Fibroblast of upper back skin (primary cell): ENCODE measurements around the gene FAM186B.
"Not testable (repeated sequence)": the region's sequence is repeated elsewhere in the genome, so short reads cannot be mapped to it uniquely, and the experiment has no call there.

Experiments
- DNase-seq: peaks from one replicate; pipeline ENCODE4 v3.0.0-alpha.2; 2013

Gene FAM186B, protein sequence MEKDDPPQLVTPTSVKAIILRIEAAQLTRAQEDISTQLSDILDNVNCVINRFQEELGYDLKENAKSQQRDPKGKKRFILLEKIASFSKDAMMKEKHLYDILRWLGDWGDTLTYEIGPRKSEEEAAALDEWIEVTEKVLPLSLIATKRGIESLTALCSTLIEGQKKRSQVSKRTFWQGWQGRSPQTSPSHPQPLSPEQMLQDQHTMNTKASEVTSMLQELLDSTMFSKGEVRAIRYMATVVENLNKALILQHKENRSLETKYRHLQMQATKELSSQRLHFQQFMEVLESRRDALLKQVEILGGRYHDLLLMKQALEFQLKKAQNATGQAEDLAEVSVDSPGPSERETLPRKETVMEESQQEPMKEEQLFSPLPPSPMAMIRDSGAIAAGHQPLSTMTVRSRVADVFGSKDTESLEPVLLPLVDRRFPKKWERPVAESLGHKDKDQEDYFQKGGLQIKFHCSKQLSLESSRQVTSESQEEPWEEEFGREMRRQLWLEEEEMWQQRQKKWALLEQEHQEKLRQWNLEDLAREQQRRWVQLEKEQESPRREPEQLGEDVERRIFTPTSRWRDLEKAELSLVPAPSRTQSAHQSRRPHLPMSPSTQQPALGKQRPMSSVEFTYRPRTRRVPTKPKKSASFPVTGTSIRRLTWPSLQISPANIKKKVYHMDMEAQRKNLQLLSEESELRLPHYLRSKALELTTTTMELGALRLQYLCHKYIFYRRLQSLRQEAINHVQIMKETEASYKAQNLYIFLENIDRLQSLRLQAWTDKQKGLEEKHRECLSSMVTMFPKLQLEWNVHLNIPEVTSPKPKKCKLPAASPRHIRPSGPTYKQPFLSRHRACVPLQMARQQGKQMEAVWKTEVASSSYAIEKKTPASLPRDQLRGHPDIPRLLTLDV

DNA sequence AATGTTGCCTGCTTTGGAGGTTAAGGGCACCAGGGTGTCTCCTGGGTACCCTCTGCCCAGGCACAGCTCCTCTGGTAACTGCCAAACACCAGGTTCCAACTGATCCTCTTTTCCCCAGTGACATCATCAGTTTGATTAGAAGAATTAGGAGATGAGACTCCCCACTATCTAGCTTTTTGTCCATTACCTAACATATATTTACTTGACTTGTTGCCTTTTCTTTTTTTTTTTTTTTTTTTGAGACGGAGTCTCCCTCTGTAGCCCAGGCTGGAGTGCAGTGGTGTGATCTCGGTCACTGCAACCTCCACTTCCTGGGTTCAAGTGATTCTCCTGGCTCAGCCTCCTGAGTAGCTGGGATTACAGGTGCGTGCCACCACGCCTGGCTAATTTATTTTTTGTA, at the start of gene FAM186B:
Gene FAM186B, minus strand, starts transcription at position 101 of the 400 bp plus-strand sequence. CDS start 162 bp downstream, outside the sequence.
- DNase-seq, result not testable (repeated sequence)

DNA sequence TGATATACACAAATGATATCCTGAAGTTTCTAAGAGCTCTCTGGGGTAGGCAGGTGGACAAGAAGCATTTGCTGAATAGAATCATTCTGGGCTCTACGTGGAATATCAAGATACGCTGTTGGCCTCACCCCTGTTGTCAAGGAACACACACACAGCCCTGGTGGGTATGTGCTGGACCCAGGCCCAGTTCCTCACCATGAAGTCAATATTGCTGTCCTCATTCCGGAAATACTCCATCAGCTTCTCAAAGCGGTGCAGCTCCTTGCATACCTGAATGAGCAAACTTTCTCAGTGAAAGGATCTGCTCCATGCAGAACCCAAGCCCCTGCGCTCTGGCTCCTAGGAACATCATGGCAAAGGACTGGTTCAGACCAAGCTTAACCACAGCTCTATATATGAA, 49.3 kb upstream of the FAM186B start:
- no peak for DNase-seq

DNA sequence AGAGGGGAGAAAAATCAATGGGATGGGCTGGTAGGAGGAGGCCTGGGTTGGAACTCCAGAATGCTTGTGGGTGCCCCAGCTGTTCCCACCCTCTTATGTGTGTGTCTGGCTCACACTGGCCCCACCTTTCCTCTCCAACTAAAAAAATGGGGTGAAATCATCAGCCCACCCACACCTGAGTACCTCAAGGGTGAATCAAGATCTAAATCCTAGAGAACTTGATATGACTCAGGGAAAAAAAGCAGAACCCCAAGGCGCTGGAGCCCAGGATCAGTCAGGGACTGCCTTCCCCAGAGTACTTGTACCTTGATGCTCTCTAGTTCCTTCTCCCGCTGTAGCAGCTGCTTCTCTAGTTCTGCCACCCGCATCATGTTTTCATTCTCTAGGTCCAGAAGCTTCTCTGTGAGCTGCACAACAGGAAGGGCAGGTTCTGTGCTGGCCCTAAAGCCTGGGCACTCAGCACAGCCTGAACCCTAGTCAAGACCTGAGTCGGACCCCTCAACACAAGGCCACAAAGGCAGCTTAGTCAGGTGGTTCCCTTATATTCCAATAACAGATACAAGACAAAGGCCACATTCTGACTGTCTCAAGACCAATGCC, 47.6 kb upstream of the FAM186B start:
- DNase-seq, result no peak

DNA sequence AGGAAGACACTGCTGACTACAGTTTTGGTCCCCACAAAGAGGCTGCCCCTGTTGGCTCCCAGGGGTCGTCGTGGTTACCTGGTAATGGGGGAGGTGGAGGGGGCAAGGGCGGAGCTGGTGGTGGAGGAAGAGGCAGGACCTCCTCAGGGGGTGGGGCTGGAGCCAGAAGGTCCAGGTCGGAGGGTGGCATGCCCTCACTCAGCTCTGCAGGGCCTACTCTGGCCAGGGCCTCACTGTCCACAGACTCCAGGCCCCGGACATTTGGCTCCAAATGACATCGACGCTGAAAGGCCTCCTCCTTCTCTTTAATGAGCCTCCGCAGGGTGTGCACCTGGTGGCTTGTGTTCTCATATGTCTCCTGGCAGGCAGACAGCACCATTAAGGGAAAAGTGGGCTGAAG, 46.4 kb upstream of the FAM186B start:
- no peak for DNase-seq

DNA sequence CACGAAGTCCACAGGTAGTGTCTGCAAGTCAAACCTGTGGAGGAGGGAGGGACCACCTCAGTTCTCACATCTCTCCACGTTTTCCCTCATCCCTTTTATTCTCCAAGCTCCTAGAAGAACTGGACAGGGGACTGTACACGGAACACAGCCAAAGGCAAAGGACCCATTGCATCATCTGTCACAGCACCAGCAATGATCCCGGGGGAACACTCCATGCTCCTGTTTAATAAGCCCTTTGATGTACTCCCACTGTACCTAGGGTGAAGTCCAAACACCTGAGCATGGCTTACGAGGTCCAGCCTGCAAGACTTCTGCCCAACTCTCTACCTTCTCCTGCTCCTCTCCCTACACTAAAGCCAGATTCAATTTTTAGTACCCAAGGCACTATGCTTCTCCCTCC, 44.5 kb upstream of the FAM186B start:
- DNase-seq, result no peak

DNA sequence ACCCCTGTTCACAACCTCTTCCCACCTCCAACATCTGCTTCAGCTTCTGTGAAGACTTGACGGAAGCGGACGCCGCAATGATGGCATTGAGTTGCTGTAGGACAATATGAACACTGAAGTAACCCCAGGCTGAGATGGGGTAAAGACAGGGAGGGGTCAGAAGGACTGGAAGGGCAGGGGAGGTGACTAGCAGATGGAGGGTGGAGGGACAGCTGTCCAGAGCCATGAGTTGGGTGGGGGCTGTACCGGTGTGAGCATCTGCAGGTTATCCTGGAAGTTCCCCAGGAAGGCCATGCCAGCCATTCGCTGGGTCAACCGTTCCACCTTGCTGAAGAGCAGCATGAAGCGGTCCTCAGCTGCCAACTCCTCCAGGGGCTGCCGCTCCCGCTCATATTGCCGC, 44.0 kb upstream of the FAM186B start:
- no peak for DNase-seq

DNA sequence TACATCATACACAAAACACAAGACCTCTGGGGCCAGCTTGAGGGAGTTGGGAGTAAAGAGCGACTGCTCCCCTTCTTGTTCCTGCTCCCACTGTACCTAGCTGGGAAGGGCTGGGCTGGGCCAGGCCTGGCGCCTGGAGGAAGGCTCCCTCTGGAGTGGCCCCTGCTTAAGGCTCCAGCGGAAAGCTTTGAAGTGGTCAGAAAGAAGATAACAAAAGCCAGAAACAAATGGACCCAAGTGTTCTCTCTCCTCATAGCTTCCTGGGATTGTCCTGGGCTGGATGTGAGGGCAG, 43.2 kb upstream of the FAM186B start:
- DNase-seq, result no peak

DNA sequence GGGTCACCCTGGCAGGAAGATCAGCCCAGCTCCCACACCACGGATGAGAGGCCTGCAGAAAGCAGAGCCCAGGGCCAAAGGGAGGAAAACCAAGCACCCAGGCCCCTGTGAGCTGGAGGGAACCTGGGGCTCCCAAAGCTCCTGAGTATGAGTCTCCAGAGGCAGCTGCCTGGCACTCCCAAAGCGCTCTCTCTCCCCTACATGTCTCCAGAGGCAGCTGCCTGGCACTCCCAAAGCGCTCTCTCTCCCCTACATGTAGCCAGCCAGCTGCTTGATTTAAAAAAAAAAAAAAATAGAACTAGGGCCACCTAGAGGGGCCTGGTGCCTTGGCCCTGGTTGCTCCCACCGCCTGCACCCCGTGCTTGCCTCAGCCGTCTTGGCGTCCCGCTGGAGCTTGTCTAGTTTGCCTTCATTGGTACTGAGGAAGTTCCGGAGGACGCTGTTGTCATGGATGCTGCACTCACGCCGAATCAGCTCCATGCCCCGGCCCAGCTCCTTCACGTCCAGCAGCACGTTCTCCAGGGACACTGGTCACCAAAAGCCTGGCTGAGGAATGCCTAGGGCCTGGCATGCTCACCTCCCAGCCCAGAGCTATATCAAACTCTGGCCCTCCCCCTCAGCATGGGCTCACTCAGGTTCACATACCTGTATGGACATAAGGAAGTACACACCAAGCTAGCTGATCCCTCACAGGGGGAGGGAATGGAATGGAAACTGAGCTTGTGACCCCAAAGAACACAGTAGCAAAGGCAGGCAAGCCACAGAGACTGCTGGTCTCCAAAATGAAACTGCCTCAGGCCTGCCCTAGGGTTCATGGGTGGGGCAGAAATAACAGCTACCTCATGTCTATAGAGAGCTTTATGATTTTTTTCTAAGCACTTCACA, 42.6 kb upstream of the FAM186B start:
- DNase-seq, result no peak

DNA sequence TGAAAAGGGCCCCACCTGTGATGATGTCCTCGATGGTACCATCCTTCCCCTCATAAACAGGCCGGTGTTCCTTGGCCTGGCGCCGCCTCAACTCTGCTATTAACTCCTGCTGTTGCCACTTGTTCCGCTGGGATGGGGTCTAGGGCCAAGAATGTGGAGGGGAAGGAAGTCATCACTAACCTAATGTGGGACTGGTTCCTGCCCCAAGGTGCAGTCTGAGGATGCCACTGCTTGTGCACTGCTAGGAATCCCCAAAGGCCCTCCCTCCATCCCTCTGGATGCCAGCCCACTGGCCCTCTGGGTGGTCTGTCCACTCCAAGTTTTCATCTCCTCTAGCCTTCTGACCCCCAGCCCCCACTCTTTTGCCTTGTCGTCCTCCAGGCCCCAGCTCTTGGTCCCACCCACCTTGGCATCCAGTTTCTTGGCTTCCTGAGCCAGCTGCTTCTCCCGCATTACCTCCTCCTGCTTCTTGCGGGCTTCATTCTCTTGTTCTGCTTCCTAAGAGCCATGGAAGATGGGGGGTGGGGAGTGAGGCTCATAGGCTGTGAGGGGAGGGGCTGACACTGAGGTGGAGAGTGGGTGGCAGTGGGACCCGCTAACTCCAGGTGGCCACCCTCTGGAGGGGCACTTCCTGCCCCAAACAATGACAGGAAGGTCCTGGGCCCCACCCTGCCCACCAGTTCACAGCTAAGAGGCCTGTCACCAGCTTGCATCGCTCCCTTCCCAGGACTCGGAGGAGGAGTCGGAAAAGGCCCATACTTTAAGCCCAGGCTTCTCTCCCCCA, 41.6 kb upstream of the FAM186B start:
- no peak for DNase-seq

DNA sequence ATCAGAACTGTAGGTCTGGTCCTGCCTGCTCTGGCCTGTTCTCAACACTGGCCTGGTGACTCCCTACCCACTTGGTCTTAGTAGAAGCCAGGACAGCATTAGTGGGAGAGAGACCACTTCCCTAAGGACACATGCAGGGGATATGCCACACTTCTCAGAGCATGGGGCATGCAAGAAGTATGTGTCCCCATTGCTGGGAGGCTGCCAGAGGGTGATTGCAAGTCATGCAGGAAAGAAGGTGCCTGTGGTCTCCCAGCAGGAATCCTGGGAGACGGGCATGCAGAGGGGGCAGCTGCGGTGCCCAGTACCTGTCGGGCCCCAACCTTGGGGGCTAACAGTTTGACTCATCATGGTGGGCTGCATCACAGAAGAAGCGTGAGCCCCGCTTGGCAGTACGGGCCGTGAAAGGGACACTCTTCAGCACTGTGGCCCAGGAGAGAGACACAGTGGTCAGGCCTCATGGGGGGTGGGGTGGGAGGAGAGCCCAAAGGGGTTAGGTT, 40.9 kb upstream of the FAM186B start:
- no peak for DNase-seq

DNA sequence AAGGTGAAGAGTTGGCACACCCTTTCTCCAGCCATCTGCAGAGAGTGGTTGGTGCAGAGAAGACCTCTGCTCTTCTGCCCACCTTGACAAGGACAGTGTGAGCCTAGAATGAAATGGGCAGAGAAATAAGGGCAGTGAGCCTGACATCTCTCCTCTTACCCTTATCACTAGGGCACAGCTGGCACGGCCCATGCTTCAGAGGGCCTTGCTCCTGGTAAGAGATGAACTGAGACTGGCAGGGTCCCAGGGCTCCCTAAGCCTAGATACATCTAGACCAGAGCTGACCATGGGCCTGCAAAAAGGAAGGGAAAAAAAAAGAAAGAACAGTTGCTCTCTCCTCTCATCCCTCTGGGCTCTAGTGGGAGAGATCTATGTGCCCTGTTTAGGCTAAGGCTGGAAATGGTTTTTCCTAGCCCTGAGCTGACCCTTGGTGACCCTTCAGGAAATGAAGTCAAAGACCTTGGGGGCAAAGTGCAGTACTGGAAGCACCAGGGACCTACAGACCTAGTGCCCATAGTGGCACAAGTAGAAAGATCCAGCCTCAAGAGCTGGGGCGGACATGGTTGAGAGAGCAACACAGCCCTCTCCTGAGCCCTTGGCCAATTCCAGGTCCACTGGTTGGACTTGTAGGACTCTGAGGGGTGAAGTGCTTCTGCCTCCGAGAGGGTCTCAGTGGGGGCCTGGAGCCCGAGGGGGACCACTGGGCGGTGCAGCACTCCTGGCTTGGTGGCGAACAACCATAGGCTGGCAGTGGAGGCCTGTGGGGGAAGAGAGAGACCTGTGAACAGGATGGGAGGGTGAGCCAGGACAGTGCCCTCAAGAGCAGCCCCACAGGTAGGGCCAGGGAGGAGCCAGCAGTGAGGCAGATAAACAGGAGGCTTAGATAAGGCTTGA, 40.0 kb upstream of the FAM186B start:
- DNase-seq, result no peak

DNA sequence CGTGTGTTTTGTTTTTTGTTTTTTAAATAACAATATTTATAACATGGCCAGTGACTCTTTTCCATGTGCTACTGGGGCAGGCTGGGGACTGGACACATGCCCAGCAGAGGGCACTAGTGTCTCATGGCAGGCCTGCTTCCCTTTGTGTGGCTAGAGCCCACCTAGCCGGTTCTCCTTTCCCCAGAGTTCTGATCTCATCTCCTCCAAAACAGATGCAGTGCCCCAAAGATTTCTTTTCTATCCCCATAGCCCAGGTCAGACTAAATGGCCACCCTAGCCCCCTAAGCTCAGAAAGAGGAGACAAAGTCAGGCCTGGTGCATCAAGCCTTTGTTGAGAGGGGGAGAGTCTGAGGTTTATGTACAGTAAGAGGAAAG, 39.2 kb upstream of the FAM186B start:
- DNase-seq, result peak; percentile 75

DNA sequence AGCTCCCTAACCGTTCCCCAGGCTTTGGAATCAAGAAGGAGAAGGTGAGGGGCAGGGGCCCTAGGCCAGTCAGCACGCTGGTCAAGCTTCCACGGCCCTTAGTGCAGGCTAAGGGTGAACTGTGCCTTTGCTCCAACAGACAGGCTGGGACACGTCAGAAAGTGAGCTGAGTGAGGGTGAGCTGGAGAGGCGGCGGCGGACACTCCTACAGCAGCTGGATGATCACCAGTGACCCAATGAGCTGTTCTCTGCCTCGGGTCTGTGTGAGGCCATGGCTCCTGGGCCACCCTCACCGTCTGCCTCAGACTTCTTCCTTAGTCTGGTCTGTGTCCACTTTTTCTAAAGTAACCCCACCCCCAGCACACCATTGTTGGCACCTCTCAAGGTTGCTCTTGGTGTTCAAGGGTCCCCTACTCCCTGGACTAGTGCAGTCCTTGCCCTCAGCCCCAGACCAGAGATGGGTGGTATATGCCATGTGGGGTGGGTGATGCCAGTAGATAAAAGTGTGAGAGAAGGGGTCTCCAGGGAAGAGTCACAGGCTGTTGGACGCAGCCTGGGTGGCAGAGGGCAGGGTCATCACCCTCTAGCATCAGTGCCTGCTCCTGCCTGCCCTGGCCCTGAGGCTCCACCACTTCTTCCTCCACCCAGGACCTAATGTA, 38.7 kb upstream of the FAM186B start:
- no peak for DNase-seq

DNA sequence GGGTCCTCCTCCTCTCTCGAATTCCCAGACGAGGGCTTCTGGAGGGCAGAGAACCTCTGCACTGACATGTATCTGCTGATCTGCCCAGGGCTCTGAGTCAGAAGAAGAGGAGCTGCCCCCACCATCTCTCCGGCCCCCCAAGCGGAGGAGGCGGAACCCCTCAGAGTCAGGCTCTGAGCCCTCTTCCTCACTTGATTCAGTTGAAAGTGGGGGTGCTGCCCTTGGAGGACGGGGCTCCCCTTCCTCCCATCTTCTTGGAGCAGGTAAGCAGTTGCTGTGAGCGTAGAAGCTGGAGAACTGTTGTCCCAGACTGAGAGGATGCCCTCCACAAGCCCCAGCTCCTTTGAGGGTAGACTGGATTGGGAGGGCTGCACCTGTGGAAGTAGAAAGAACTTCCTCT, 37.7 kb upstream of the FAM186B start:
- no peak for DNase-seq

DNA sequence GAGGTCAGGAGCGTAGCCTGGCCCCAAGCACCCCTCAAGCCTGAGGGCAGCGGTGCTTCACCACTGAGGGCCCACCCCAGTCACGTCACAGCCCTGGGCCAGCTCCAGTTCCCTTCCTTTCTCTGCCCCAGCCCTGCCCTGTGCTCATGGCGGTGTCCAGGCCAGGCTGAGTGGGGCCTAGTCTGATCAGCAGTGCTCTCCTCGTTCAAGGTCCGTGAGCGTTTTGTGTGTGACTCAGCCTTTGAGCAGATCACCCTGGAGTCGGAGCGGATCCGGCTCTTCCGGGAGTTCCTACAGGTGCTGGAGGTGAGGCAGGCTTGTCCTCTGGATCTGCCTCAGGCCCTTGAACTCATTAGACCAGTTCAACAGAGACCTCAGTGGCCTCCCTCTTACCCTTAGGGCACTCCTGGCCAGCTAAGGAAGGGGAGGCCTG, 36.9 kb upstream of the FAM186B start:
- no peak for DNase-seq

DNA sequence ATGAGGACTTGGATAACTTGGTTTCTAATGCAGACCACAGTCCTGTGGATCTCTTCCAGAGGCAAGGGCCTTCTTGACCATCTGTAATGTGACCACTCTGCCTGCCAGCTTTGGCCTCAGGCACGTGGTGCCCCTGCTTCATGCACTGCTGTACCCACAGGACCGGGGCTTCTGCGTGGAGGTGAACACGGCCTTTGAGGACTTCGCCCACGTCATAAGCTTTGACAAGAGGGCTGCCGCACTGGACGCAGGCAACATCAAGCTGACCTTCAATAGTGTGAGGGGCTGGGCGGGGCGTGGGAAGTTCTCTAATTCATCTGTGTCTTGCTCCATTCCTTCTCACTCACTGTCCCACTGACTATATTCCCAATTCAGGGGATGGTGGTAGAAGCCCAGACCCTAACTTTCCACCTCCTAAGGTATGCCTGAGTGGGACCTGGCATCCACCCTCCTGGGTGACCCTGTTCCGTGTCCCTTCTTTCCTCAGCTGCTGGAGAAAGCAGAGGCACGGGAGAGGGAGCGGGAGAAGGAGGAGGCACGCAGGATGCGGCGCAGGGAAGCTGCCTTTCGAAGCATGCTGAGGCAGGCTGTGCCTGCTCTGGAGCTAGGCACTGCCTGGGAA, 36.4 kb upstream of the FAM186B start:
- no peak for DNase-seq

DNA sequence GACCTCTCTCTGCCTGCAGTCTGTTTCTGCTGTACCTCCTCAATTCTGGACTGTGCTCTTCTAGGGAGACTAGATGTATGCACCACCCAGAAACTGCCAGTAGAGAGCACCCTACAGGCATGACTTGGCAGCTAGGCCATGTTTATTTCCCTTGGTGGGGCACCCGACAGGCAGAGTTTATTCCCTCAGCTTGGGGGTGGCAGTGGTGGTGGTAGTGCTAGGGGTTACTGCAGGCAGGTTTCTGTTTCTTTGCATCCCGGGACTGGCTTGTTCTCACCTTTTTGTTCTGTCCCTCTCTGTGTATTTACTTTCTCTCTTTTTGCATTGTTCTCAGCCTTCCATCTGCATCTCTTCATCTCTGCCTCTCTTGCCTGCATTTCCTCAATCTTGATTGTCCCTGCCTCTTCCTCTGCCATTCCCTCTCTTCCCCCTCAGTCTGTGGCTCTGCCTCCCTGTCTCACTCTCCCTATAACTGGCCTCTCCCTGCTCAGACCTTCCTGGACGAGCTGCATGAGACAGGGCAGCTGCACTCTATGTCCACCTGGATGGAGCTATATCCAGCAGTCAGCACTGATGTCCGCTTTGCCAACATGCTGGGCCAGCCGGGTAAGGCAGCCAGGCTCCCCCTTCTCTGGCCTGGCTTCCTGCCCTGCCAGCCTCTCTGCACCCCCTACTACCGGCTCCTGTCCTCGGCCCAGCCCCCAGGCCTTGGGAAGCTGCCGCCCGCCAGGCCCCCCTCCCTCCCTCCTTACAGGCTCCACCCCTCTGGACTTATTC, 31.7 kb upstream of the FAM186B start:
- peak; percentile 68 for DNase-seq

DNA sequence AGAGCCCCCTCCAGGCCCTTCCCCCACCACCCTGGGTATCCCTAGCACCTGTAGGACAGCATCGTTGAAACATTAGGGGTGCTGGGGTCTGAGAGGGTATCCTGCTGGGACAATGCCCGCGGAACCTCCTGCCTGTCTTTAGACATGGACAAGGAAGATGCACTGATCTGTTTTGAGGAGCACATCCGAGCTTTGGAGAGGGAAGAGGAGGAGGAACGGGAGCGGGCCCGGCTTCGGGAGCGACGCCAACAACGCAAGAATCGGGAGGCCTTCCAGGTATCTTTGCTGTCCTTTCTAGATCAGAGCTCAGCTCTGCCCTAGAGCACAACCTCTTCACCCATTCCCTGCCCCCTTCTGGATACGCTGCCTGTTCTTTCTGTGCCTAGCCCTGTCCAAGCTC, 31.1 kb upstream of the FAM186B start:
- no peak for DNase-seq

DNA sequence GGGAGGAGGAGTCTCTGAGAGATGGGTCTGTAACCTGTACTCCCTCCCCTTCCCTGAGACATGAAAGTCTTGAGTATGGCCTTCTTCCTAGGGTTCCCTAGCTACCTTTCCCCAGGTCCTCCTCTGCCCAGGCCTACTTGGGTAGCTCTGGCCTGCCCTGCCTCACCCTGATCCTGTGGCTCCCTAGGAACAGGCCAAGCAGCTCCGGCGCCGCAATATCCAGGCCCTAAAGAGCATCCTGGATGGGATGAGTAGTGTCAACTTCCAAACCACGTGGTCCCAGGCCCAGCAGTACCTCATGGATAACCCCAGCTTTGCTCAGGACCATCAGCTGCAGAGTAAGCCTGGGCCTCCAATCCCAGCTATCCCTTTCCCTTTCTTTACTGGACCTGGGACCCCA, 30.2 kb upstream of the FAM186B start:
- no peak for DNase-seq
